RPMI7951 (cell line): Measurements from ENCODE around the gene PHLDA3. TPM values are rescaled to one million over a fixed set of nuclear protein-coding genes. Genes with fewer than 3 reads are reported as not detected.
"Not testable (repeated sequence)": the region's sequence is repeated elsewhere in the genome, so short reads cannot be mapped to it uniquely, and the experiment has no call there.

Experiments used
- DNase-seq: peaks from one replicate; pipeline ENCODE4 v3.0.0-alpha.2; 2012; ENCODE audit warnings: low read depth
- total RNA-seq: library from RNA; depleted of rRNA; stranded (reverse); fragments of >200 nt; shearing (Covaris generic); gene quantifications from 2 replicates; pipeline ENCODE4 v1.2.3, GENCODE V29; 2014

PHLDA3 gene
- total RNA-seq, 1 experiment from 2014 or later, result 6.4 TPM

DNA sequence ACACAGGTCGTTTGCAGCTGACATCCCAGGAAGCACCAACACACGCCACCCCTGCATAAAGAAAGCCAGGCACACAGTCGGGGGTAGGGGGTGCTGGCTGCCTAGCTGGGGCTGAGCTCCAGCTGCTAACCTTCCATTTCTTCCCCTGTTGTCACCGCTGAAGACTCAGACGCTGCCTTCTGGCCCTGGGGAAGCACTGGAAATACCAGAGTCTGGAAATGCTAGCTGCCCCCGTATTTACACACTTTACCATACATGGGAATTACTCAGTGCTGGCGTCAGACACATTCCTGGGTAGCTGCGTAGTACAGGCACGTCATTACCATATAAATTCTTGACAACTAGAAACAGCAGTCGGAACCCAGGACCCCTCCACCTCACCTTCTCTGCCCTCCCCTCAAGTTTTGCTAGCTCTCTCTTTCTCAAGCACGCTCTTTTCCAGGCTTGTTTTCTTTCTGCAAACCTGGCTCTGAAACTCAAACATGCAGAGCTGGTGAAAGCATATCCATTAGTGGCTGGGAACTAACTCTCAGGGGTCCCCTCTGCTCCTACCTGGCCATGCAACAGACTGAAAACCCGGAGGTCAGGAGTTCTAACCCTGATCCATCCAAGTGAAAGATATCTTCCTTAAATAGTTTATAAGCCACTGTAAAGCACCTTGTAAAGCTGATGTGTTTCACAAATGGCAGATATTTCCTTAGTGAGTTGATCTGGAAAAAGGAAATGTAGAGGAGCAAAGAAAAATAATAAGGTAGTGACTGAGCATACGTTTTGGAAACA is 34.6 kb upstream of the PHLDA3 start:
- peak; percentile 93 for DNase-seq

DNA sequence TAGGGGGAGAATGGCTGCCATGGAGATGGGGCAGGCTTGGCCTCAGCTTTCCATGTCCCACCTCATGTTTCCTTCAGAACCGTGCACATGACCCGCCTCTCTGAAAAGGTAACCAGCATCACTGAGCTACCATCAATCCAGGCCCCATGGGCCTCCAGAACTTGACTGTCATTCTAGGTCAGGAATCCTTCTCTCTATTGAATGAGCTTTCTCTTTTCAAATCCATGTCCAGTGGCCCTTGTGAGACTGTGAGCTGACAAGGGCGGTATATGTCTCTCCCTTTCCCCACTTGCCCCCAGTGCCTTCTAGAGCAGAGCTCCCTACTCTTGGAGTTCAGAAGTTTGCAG is 33.5 kb upstream of the PHLDA3 start:
- no peak for DNase-seq

DNA sequence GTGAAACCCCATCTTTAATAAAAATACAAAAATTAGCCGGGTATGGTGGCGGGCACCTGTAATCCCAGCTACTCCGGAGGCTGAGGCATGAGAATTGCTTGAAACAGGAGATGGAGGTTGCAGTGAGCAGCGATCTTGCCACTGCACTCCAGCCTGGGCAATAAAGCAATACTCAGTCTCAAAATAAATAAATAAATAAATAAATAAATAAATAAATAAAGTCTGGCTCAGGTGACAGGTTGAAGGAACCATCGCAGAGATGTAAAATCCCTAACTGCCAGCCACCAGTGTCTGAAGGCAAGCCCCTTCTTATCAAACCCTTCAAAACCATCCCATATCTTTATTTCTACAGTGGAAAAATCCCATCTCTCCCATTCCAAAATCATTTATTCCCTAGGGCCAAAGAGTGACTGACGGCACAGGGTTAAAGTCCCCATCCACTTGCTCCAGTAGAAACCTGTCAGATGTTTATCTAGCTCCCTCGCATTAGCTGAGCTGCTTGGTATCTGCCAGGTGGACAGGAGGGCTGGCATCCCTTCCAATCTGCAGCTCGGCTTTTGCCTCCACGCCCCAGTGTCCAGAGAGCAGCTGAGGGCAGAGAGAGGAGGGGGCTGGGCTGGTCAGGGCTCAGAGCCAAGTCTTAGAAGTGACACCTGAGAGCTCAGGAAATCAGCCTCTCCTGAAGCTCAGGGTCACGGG is 33.0 kb upstream of the PHLDA3 start:
- DNase-seq, result no peak

DNA sequence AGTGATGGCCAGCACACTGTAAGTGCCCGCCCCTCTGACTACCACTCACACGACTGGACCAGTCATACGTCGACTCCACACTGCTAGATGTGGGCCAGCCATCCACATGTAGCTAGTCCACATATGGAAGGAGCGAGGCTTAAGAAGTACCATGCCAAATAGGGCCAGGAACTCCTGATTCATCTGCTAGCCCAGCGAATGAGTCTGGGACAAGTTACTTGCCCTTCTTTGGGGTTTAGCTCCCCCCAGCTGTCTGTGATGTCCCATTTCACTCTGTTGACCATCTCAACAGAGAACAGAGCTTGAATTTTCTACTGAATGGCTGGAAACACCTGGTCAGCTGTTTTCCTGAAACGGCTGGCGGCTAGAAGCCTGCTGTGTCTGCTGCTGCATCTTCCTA is 32.2 kb upstream of the PHLDA3 start:
- peak; percentile 50 for DNase-seq

DNA sequence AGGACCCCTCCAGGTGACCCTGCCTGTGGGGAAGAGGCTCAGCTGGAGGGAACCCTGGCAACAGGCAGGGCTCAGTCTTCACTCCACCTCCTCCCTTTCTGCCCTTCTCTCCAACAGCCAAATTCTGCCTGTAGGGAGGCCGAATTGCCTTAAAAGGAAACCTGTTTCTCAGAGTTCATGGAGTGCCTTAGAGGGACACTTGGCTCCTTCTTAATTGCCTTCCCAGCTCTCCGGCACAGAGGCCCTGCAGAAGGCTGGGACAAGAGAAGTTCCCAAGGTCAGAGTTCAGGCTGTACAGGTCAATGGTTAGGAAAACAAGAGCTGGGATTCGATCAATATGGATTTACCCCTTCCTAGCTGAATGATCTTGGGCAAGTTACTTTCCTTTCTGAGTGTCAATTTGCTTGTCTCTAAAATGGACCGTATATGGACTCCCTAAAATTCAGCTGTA is 31.7 kb upstream of the PHLDA3 start:
- peak; percentile 42 for DNase-seq

DNA sequence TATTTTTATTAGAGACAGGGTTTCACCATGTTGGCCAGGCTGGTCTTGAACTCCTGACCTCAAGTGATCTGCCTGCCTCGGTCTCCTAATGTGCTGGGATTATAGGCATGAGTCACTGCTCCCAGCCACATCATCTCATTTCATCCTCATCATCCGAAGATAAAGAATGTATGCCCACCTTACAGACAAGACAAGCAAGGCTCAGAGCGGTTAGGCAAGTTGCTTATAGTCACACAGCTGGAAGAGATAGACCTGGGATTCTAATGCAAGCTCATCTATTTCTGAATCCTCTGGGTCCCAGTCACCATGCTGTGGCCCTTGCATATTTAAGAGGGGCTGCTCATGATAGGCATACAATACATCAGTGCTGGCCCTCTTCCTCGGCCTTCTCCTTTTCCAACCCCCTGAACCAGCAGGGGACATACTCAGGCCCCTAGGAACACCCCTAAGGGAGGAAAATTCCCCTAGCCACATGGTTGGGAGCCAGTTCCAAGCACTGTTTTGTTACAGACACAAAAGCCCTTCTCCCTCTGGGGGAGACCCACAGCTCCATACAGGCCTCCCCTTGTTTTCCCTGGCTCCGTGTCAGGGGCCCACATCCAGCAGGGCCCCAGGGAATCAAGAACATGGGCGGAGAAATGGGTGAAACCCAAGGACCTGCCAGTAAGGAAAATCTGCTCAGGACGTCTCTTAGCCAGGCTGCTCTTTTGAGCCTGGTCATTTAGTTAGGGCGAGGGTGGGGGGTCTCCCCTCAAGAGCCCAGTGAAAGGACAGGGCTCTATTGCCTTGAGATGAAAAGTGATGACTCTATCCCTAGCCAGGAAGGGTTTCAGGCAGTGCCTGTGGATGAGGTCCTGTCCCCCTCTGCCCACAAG is 31.0 kb upstream of the PHLDA3 start:
- DNase-seq, result no peak

DNA sequence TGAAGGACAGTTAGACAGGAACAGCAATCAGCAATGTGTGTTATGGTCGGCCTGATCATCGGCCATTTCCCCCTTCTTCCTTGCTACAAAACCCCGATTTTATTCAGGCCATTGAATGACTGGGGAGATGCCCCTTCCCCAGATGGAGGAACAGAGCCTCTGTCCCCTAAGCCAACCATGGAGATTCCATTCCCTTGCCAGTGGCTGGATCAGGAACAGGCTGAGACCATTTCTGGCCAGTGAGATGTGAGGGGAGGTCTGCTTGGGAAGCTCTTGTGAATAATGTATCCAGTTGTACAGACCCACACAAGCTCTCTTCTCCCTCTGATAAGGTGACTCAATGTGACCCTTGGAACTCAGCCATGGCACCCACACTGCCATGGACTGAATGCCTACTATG is 30.2 kb upstream of the PHLDA3 start:
- no peak for DNase-seq

DNA sequence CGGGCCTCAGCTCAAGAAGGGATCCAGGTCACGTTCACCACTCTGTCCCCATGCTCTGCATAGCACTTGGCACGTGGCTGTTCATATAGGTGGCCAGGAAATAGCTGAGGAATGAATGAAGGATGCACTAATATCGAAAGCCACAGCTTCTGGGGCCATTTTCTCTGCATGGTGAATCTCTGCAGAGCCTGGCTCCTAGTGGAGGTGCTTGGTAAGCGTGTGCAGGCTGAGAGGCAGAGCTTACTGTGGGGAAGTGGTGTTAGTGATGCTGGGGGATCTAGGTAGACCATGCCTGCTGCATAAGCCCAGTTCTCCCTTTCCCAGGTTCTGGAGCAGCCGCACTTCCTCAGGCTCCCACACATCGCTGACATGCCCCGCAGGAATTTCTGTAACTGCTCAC is 29.6 kb upstream of the PHLDA3 start:
- no peak for DNase-seq

DNA sequence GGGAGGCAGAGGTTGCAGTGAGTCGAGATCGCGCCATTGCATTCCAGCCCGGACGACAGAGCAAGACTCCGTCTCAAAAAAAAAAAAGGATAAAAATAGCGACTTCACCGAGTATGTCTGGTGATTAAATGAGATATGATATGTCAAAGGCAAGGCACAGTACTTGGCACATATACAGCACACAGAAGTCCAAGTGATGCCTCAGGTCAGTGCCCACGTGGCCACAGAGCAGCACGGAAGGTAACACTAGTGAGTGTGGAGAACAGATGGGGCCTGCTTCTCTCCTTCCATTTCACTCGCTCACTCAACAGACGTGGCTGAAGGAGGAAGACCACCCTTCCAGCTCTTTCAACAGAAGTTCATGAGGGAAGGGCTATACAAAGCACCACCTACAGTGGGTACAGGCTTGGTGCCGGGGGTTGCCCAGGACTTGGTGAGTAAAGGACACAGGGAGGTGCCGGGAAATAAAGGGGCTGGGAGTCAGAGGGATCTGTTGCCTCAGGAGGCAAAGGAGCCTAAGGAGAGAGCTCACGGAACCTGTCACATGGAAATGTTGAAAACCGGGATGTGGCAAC is 29.0 kb upstream of the PHLDA3 start:
- DNase-seq, result no peak

DNA sequence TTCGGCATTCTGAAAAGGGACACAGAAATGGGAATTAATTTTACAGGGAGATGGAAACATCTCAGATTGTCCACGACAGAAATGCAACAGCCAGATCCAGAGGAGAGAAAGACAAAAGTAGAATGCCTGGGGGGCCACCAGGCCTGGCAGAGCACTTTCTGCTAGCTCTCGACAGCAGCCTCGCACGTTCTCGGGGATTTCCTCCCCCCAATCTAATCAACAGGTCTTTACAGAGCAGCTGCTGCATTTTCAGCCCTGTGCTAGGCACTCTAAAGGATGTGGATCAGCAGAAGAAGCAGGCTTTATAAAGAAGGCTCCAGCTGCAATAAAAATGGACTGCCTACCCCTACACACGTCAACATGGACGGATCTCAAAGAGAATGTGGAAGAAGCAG is 27.3 kb upstream of the PHLDA3 start:
- DNase-seq, result no peak

DNA sequence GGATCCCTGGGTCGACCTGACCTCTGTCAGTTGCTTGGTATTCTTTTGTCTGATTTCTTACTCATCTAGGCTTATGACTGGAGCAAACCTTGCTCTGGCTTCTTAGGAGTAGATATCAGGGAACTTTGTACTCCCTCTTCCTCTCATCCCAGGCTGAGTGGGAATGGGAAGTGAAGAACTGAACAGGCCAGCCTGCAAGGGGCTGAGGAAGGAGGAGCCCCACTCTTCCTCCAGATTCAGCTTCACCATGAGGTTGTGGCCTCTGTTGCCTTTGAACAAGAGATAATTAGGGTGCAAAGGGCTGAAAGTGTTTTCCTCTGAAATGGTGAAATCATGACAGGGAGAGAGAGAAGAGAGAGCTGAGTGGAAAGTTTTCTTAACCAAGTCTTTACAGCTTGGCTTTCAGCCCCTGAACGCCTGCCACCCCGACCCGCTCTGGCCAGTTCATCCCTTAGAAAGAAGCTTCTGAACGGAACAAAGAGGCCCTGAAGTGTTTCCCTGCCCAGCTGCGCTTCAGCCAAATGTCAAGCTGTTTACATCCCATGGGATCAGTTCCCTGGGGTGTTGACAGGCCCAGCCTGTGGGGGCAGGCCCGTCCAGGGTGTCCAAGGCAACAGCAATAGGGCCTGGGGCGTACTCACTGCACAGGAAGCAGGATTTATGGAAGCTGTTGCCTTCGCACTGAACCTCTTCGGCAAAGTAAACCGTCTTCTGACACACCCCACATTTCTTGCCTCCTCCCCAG is 26.7 kb upstream of the PHLDA3 start:
- DNase-seq, result peak; percentile 77

DNA sequence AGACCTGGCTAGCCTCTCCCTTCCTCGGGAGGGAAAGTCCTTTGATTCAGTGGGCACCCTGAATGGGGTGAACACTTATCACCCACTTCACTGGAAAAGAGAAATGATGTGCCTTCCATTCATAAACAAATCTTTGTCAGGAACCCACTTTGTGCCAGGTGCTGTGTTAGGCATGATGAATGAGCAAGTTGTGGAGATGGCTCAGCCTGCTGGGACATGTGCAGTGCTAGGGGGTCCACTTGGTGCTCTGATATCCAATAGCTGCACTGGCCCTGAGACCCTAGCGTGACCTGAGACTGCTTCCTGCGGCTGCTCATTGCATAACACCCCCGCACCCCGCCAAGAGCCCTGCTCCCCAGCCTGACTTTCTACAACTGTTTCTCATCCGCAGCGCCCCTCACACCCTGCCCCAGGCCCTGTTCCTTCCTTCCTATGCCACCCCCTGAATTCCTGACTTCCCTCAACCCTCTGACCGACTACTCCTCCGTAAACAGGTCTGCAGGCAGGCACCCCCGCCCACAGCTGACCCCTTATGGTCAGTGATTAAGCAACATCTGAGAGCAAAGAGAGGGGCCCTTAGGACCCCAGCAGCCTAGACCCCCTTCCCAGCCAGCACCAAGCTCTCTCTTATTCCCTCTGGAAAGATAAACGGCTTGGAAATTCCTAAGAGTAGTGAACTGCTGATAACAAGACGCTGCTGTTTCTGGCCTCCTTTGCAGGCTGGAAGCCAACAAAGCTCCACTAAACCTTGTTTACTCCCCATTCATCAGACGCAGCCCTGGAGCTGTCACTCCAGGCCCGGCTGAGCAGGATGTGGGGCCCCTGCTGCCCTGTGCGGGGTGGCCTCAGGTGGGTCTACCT is 25.0 kb upstream of the PHLDA3 start:
- no peak for DNase-seq

DNA sequence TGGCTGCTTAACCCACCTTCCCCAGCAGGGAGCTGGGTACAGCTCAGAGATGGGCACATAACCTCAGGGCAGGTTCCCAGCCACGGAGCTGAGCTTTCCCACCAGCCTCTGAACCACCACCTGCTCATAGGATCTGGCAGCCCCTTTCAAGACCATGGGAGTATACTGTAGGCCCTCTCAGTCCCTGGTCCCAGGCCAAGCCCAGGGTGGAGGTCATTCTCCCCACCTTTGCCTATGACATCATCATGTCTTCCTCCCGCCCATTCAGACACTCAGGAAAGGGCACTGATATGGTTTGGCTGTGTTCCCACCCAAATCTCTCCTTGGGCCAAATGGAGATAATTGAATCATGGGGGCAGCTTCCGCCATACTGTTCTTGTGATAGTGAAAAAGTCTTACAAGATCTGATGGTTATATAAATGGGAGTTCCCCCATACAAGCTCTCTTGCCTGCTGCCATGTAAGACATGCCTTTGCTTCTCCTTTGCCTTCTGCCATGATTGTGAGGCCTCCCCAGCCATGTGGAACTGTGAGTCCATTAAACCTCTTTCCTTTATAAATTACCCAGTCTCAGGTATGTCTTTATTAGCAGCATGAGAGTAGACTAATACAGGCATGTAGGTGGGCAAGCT is 24.2 kb upstream of the PHLDA3 start:
- not testable (repeated sequence) for DNase-seq

DNA sequence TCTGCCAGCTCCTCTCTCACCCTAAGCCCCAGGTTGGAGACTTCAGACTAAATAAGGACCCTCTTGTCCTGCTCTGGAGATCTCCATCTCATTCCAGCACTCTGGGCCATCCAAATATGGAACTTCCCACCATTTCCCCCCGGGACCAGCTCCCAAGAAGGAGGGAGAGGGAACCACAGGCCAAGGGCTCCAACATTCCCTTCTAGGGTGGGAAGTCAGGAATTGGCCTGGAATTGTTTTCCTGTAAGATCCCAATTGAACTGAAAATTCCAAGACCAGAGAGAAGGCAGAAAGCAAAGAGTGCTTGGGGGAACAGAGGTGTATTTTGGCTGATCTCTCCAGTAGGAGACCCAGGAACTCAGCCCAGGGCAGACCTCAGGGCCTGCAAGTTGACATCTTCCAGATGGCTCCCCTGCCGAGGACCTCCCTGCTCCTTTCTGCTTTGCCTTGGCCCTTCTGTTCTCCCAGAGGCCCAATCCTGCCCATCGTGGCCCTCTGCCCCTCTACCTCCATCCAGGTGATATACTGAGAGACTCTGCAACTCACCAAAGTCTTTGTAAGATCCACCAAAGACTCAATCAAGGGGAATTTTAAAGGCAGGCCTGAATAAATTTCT is 23.0 kb upstream of the PHLDA3 start:
- DNase-seq, result no peak

DNA sequence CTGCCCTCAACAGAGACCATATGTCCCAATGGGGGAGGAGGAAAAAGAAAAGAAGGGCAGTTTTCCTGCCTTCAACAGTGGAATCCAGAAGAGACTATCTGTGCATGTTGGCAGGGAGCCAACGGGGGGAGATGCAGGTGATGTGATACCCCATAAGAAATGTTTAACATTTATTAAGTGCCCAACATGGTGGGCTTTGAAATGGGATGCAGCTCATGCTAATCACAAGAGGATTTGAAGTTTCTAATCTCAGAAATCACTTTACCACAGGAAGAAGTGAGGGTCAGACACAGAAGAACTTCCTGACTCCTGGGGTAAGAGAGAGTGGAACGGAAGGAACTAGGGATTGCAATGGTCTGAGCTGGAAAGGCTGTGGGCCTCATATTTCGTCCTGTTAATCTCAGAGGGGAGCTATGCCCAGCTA is 21.7 kb upstream of the PHLDA3 start:
- peak; percentile 54 for DNase-seq

DNA sequence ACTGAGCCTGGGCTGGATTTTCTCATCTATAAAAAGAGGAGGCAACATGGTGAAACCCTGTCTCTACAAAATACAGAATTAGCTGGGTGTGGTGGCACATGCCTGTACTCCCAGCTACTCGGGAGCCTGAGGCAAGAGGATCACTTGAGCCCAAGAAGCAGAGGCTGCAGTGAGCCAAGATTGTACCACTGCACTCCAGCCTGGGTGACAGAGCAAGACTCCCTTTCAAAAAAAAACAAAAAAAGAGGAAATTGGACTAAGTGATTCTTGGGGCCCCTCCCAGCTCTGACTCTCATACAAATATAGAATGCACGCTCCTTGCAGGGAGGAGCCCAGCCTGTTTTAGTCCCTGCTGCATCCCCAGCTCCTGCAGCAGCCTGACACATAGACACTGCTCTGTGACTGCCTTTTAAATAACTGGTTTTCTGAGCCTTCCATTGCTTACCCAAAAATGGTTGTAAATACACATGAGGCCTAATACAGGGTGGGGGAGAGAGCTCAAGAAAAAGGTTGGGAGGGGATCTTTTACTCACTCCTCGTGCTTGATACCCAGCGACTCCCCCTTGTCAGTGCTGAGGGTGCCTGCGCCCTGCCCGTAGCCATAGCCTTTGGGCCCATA is 20.8 kb upstream of the PHLDA3 start:
- no peak for DNase-seq

DNA sequence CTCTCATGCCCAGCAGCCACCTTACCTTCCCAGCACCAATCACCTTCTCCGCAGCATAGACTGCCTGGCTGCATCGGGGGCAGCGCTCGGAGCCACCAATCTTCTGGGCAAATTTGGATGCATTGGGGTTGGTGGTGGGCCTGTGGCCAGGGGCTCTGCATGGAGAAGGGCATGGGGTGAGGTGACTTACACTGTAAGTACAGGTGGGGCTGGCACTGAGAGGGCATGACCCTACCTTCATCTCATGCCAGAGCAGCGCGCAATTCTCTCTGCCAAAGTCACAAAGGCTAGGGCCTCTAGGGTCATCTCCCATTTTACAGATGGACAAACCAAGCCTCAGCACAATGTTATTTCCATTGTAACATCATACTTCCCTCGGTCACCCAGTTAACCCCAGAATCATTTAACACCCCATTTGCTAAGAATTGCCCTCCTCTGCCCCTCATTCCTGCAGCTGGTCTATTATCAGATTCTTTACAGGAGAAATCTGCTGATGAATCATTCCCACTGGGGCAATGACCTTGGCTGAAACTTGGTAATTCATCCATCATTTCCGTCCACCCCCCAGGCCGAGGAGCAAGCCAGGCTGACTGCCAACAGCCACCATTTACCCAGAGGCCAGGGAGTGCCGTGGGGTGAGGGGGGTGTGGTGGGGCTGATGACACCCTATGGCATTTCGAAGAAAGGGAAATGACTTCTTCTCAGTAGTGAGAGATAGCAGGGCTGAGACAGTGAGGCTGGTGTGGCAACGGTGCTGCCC is 20.0 kb upstream of the PHLDA3 start:
- DNase-seq, result peak; percentile 98

DNA sequence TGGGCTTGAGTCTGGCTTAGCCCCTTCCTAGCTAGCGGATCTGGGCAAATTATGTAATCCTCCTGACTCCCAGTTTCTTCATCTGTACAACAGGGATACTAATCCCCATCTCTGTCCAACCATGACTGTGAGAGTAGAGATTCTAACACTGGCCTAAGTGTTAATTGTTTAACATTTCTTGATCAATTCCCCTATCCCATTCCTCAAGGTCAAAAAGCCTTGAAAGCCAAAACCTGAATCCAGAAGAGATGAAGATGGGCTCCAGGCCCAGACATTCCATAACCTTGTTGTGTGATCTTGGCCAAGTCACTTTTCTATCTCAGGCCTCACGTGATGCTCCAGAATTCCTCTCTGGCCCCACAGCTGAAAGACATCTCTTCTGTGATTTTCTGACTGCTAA is 18.8 kb upstream of the PHLDA3 start:
- no peak for DNase-seq
